ENCODE results near the gene SLC26A5. TPM values are rescaled to one million over a fixed set of nuclear protein-coding genes. Genes with fewer than 3 reads are reported as not detected.

Gene SLC26A5
- polyA plus RNA-seq, 6 donors from 2014 or later = not detected

Other genes starting within 250 kb of the SLC26A5 start
- gene PMPCB, start 148.8 kb downstream of the SLC26A5 start, polyA plus RNA-seq (ENCODE audit: low read depth in 6 of 6) = 10 to 100 TPM; 68.8 to 88.1 (median 75.2) TPM
- gene DNAJC2, start 101.4 kb downstream of the SLC26A5 start, polyA plus RNA-seq (ENCODE audit: low read depth in 6 of 6) = 10 to 100 TPM in 5 of 6 donors, 1 to 10 TPM in 1; 5.7 to 27.4 (median 17.0) TPM
- 100 to 1,000 TPM in 1 of 6 donors, 10 to 100 TPM in 5; 65.9 to 106 (median 82.5) TPM for gene PSMC2, start 98.6 kb downstream of the SLC26A5 start, polyA plus RNA-seq (ENCODE audit: low read depth in 6 of 6)